Measurements from ENCODE around the gene CTBP2.

- TF ChIP-seq CTCF (conservative IDR thresholded peaks at IDR 0.05; ENCODE audit: low read depth, low read length) (no peak), EZH2 (IDR thresholded peaks at IDR 0.05; ENCODE audit: borderline replicate concordance, low read depth, low read length, poor library complexity, severe bottlenecking) (no peak)
Observed at GRCh38 chr10:125194814-125195213, 34.5 kb upstream of the CTBP2 start.
